ENCODE results near the gene TPD52L1.

The TPD52L1 gene

GRCh38 chr6:125110056-125110455, 43.5 kb upstream of the TPD52L1 start:
- TF ChIP-seq CTCF (IDR thresholded peaks at IDR 0.05; ENCODE audit: poor library complexity, severe bottlenecking): no peak
- Histone ChIP-seq H3K4me1 (ENCODE audit: insufficient read depth, poor library complexity, severe bottlenecking) (no peaks in the 10 kb centered on the region), H3K27ac (ENCODE audit: poor library complexity, severe bottlenecking) (no peak overlapping the region), H3K27me3 (ENCODE audit: insufficient read depth, poor library complexity, severe bottlenecking) (no peaks in the 10 kb centered on the region), H3K36me3 (ENCODE audit: low read depth) (no peaks in the 10 kb centered on the region), H3K4me3 (ENCODE audit: severe bottlenecking) (no peak overlapping the region), H3K9me3 (ENCODE audit: severe bottlenecking) (peaks cover 17% of the 10 kb centered on the region)
- ATAC-seq (ENCODE audit: low read depth) (no peak), DNase-seq (ENCODE audit: low spot score) (no peak)

- Histone ChIP-seq H3K9me3 (ENCODE audit: severe bottlenecking) (peaks cover 17% of the 10 kb centered on the region), H3K4me1 (ENCODE audit: insufficient read depth, poor library complexity, severe bottlenecking) (no peaks in the 10 kb centered on the region), H3K27ac (ENCODE audit: poor library complexity, severe bottlenecking) (no peak overlapping the region), H3K27me3 (ENCODE audit: insufficient read depth, poor library complexity, severe bottlenecking) (no peaks in the 10 kb centered on the region), H3K36me3 (ENCODE audit: low read depth) (no peaks in the 10 kb centered on the region), H3K4me3 (ENCODE audit: severe bottlenecking) (no peak overlapping the region)
- no peak for TF ChIP-seq CTCF (IDR thresholded peaks at IDR 0.05; ENCODE audit: poor library complexity, severe bottlenecking)
- ATAC-seq (ENCODE audit: low read depth) (no peak), DNase-seq (ENCODE audit: low spot score) (no peak)
Measured at GRCh38 chr6:125111219-125111983, 42.2 kb upstream of the TPD52L1 start.

GRCh38 chr6:125112934-125113333, 40.6 kb upstream of the TPD52L1 start:
- Histone ChIP-seq H3K4me3 (ENCODE audit: severe bottlenecking) (no peak overlapping the region), H3K36me3 (ENCODE audit: low read depth) (no peaks in the 10 kb centered on the region), H3K4me1 (ENCODE audit: insufficient read depth, poor library complexity, severe bottlenecking) (no peaks in the 10 kb centered on the region), H3K27me3 (ENCODE audit: insufficient read depth, poor library complexity, severe bottlenecking) (no peaks in the 10 kb centered on the region), H3K27ac (ENCODE audit: poor library complexity, severe bottlenecking) (no peak overlapping the region), H3K9me3 (ENCODE audit: severe bottlenecking) (peaks cover 17% of the 10 kb centered on the region)
- no peak for TF ChIP-seq CTCF (IDR thresholded peaks at IDR 0.05; ENCODE audit: poor library complexity, severe bottlenecking)
- DNase-seq (ENCODE audit: low spot score) (no peak), ATAC-seq (ENCODE audit: low read depth) (no peak)

GRCh38 chr6:125114248-125114858, 39.2 kb upstream of the TPD52L1 start:
- H3K4me1 ChIP-seq (ENCODE audit: insufficient read depth, poor library complexity, severe bottlenecking): no peaks in the 10 kb centered on the region
- ATAC-seq (ENCODE audit: low read depth): no peak
- DNase-seq (ENCODE audit: low spot score): no peak

More at GRCh38 chr6:125114248-125114858, 39.2 kb upstream of the TPD52L1 start:
- no peaks in the 10 kb centered on the region for H3K36me3 ChIP-seq (ENCODE audit: low read depth)
- H3K27me3 ChIP-seq (ENCODE audit: insufficient read depth, poor library complexity, severe bottlenecking): no peaks in the 10 kb centered on the region
- peak; percentile 93 for TF ChIP-seq CTCF (IDR thresholded peaks at IDR 0.05; ENCODE audit: poor library complexity, severe bottlenecking)
- H3K27ac ChIP-seq (ENCODE audit: poor library complexity, severe bottlenecking): no peak overlapping the region
- no peak overlapping the region for H3K4me3 ChIP-seq (ENCODE audit: severe bottlenecking)
- peaks cover 17% of the 10 kb centered on the region for H3K9me3 ChIP-seq (ENCODE audit: severe bottlenecking)
